ENCODE measurements around the gene C1GALT1. TPM values are rescaled to one million over a fixed set of nuclear protein-coding genes. Genes with fewer than 3 reads are reported as not detected.
"Not testable (repeated sequence)": the region's sequence is repeated elsewhere in the genome, so short reads cannot be mapped to it uniquely, and the experiment has no call there.

Gene C1GALT1
- polyA plus RNA-seq, 3 donors, result 12.5 to 47.7 (median 45.1) TPM

GRCh38 chr7:7135074-7135473, 47.3 kb upstream of the C1GALT1 start:
- no peak overlapping the region for H3K9ac ChIP-seq (ENCODE audit: insufficient read depth, low read length, poor library complexity, severe bottlenecking)
- no peak for DNase-seq
- Mint-ChIP-seq H3K9me3 (peaks cover 0 to 8% (median 4%) of the 10 kb centered on the region in 7 donors), H3K4me3 (no peak overlapping the region), H3K4me1 (peaks cover 10% of the 10 kb centered on the region), H3K36me3 (no peaks in the 10 kb centered on the region), H3K27ac (no peak overlapping the region), H3K27me3 (ENCODE audit: low read depth in 3 of 3) (peaks cover 0 to 3% (median 0%) of the 10 kb centered on the region in 3 donors)
- no peak overlapping the region for H3K4me2 ChIP-seq (replicated peaks; ENCODE audit: extremely low read depth, low read length, poor library complexity, severe bottlenecking)
- H4K20me1 ChIP-seq (ENCODE audit: insufficient read depth, low read length), result no peaks in the 10 kb centered on the region
- H3K27ac ChIP-seq (ENCODE audit: low read depth in 1 of 2, low read length in 2 of 2), result no peak overlapping the region
- intact Hi-C loops (cut with micrococcal nuclease), result no loop called here
- no peaks in the 10 kb centered on the region for H3K9me3 ChIP-seq (replicated peaks in 1 of 2; ENCODE audit: control insufficient read depth in 1 of 2, insufficient read depth in 1 of 2, low read length in 2 of 2)
- no peak overlapping the region for H2AFZ ChIP-seq (ENCODE audit: insufficient read depth, low read depth, low read length, poor library complexity, severe bottlenecking)
- H3K4me3 ChIP-seq (replicated peaks in 1 of 3; ENCODE audit: low read depth in 2 of 3, low read length in 3 of 3), result no peak overlapping the region
- no peaks in the 10 kb centered on the region for H3K27me3 ChIP-seq (ENCODE audit: control insufficient read depth in 2 of 2, insufficient read depth in 2 of 2, low read length in 2 of 2)
- no peaks in the 10 kb centered on the region for H3K79me2 ChIP-seq (ENCODE audit: insufficient read depth, low read length)
- no peaks in the 10 kb centered on the region for H3K36me3 ChIP-seq (replicated peaks in 1 of 2; ENCODE audit: control insufficient read depth in 1 of 2, insufficient read depth in 2 of 2, low read length in 2 of 2)
- H3K4me1 ChIP-seq (ENCODE audit: control insufficient read depth in 1 of 2, insufficient read depth in 2 of 2, low read length in 2 of 2), result no peaks in the 10 kb centered on the region
- TF ChIP-seq, protein P1, sequence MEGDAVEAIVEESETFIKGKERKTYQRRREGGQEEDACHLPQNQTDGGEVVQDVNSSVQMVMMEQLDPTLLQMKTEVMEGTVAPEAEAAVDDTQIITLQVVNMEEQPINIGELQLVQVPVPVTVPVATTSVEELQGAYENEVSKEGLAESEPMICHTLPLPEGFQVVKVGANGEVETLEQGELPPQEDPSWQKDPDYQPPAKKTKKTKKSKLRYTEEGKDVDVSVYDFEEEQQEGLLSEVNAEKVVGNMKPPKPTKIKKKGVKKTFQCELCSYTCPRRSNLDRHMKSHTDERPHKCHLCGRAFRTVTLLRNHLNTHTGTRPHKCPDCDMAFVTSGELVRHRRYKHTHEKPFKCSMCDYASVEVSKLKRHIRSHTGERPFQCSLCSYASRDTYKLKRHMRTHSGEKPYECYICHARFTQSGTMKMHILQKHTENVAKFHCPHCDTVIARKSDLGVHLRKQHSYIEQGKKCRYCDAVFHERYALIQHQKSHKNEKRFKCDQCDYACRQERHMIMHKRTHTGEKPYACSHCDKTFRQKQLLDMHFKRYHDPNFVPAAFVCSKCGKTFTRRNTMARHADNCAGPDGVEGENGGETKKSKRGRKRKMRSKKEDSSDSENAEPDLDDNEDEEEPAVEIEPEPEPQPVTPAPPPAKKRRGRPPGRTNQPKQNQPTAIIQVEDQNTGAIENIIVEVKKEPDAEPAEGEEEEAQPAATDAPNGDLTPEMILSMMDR (IDR thresholded peaks at IDR 0.05), result no peak
- WGBS (ENCODE audit: insufficient coverage), result no CpG with 5 or more reads among the region's 1 CpG

- H3K9me3 Mint-ChIP-seq; H3K27ac Mint-ChIP-seq; intact Hi-C loops (cut with micrococcal nuclease); H3K4me3 Mint-ChIP-seq; H3K36me3 ChIP-seq (replicated peaks in 1 of 2; ENCODE audit: control insufficient read depth in 1 of 2, insufficient read depth in 2 of 2, low read length in 2 of 2); H3K79me2 ChIP-seq (ENCODE audit: insufficient read depth, low read length); H3K9ac ChIP-seq (ENCODE audit: insufficient read depth, low read length, poor library complexity, severe bottlenecking); H3K4me1 ChIP-seq (ENCODE audit: control insufficient read depth in 1 of 2, insufficient read depth in 2 of 2, low read length in 2 of 2); H3K36me3 Mint-ChIP-seq; H3K27me3 Mint-ChIP-seq (ENCODE audit: low read depth in 3 of 3); H3K4me3 ChIP-seq (replicated peaks in 1 of 3; ENCODE audit: low read depth in 2 of 3, low read length in 3 of 3); H3K27me3 ChIP-seq (ENCODE audit: control insufficient read depth in 2 of 2, insufficient read depth in 2 of 2, low read length in 2 of 2); H3K9me3 ChIP-seq (replicated peaks in 1 of 2; ENCODE audit: control insufficient read depth in 1 of 2, insufficient read depth in 1 of 2, low read length in 2 of 2); H3K27ac ChIP-seq (ENCODE audit: low read depth in 1 of 2, low read length in 2 of 2); DNase-seq; H3K4me2 ChIP-seq (replicated peaks; ENCODE audit: extremely low read depth, low read length, poor library complexity, severe bottlenecking); H2AFZ ChIP-seq (ENCODE audit: insufficient read depth, low read depth, low read length, poor library complexity, severe bottlenecking); H4K20me1 ChIP-seq (ENCODE audit: insufficient read depth, low read length): not testable (repeated sequence)
- H3K4me1 Mint-ChIP-seq, result peaks cover 10% of the 10 kb centered on the region
- WGBS (ENCODE audit: insufficient coverage), result no CpG with 5 or more reads among the region's 1 CpG
Measured at GRCh38 chr7:7135924-7136323, 46.4 kb upstream of the C1GALT1 start.
